Fibroblast of pulmonary artery (primary cell): ENCODE results near the gene KIRREL3.

Experiments
- DNase-seq: peaks from one replicate; pipeline ENCODE4 v3.0.0-alpha.2; 2010; ENCODE audit warnings: low read depth
- H3K4me3 ChIP-seq: replicated peaks from 2 replicates; pipeline ENCODE4 v1.5.1; 2011; ENCODE audit warnings: low read depth, mild to moderate bottlenecking, control low read depth, low read length, moderate library complexity
- CTCF ChIP-seq: IDR thresholded peaks from 2 replicates; pipeline ENCODE4 v1.5.1; 2011; ENCODE audit warnings: mild to moderate bottlenecking, control low read depth, low read length, inconsistent platforms; ENCODE audit errors: missing control alignments

KIRREL3 gene

GRCh38 chr11:126880872-126881271 is 119.7 kb downstream of the KIRREL3 start:
- TF ChIP-seq CTCF, result no peak
- no peak for DNase-seq
- H3K4me3 ChIP-seq, result no peak overlapping the region

GRCh38 chr11:126879516-126879915 is 121.1 kb downstream of the KIRREL3 start:
- no peak overlapping the region for H3K4me3 ChIP-seq
- no peak for DNase-seq
- no peak for TF ChIP-seq CTCF

GRCh38 chr11:126878913-126879482 is 121.6 kb downstream of the KIRREL3 start:
- DNase-seq, result no peak
- TF ChIP-seq CTCF, result no peak
- H3K4me3 ChIP-seq, result no peak overlapping the region

GRCh38 chr11:126874831-126875230 is 125.7 kb downstream of the KIRREL3 start:
- TF ChIP-seq CTCF, result no peak
- no peak for DNase-seq
- H3K4me3 ChIP-seq, result no peak overlapping the region

GRCh38 chr11:126874276-126874675 is 126.3 kb downstream of the KIRREL3 start:
- DNase-seq, result no peak
- no peak overlapping the region for H3K4me3 ChIP-seq
- no peak for TF ChIP-seq CTCF

- H3K4me3 ChIP-seq, result no peak overlapping the region
- no peak for DNase-seq
- no peak for TF ChIP-seq CTCF
Measured at GRCh38 chr11:126871792-126872191, 128.8 kb downstream of the KIRREL3 start.

- no peak for DNase-seq
- TF ChIP-seq CTCF, result no peak
- no peak overlapping the region for H3K4me3 ChIP-seq
Measured at GRCh38 chr11:126870021-126870420, 130.5 kb downstream of the KIRREL3 start.
